Measurements from ENCODE around the gene VPS45.
"Not testable (repeated sequence)": the region's sequence is repeated elsewhere in the genome, so short reads cannot be mapped to it uniquely, and the experiment has no call there.

The VPS45 gene

GRCh38 chr1:150180474-150180873 is 112.9 kb downstream of the VPS45 start:
- no peaks in the 10 kb centered on the region for H3K27me3 ChIP-seq (ENCODE audit: insufficient read depth, low read depth, severe bottlenecking)
- no peaks in the 10 kb centered on the region for H3K9me3 ChIP-seq (ENCODE audit: severe bottlenecking)
- no peak overlapping the region for H3K4me3 ChIP-seq (ENCODE audit: low read depth, low read length)
- no peak overlapping the region for H3K27ac ChIP-seq
- no peak for DNase-seq
- TF ChIP-seq CTCF (IDR thresholded peaks at IDR 0.05; ENCODE audit: low read depth, low read length), result no peak
- H3K36me3 ChIP-seq, result no peaks in the 10 kb centered on the region

- no peak for DNase-seq
- no peak overlapping the region for H3K4me3 ChIP-seq (ENCODE audit: low read depth, low read length)
- no peaks in the 10 kb centered on the region for H3K36me3 ChIP-seq
- TF ChIP-seq CTCF (IDR thresholded peaks at IDR 0.05; ENCODE audit: low read depth, low read length), result no peak
- H3K27me3 ChIP-seq (ENCODE audit: insufficient read depth, low read depth, severe bottlenecking), result no peaks in the 10 kb centered on the region
- no peak overlapping the region for H3K27ac ChIP-seq
- H3K9me3 ChIP-seq (ENCODE audit: severe bottlenecking), result no peaks in the 10 kb centered on the region
Observed at GRCh38 chr1:150182247-150182646, 114.7 kb downstream of the VPS45 start.

GRCh38 chr1:150183061-150183460 is 115.5 kb downstream of the VPS45 start:
- TF ChIP-seq CTCF (IDR thresholded peaks at IDR 0.05; ENCODE audit: low read depth, low read length), result no peak
- Histone ChIP-seq H3K9me3 (ENCODE audit: severe bottlenecking) (no peaks in the 10 kb centered on the region), H3K27ac (no peak overlapping the region), H3K27me3 (ENCODE audit: insufficient read depth, low read depth, severe bottlenecking) (no peaks in the 10 kb centered on the region), H3K36me3 (no peaks in the 10 kb centered on the region), H3K4me3 (ENCODE audit: low read depth, low read length) (no peak overlapping the region)
- no peak for DNase-seq

GRCh38 chr1:150185481-150185880 is 117.9 kb downstream of the VPS45 start:
- Histone ChIP-seq H3K27ac (no peak overlapping the region), H3K36me3 (no peaks in the 10 kb centered on the region)

GRCh38 chr1:150186438-150186788 is 118.8 kb downstream of the VPS45 start:
- not testable (repeated sequence) for H3K9me3 ChIP-seq (ENCODE audit: severe bottlenecking); DNase-seq; H3K36me3 ChIP-seq; H3K27me3 ChIP-seq (ENCODE audit: insufficient read depth, low read depth, severe bottlenecking); H3K4me3 ChIP-seq (ENCODE audit: low read depth, low read length); H3K27ac ChIP-seq

More at GRCh38 chr1:150185481-150185880, 117.9 kb downstream of the VPS45 start:
- no peak for TF ChIP-seq CTCF (IDR thresholded peaks at IDR 0.05; ENCODE audit: low read depth, low read length)
- H3K4me3 ChIP-seq (ENCODE audit: low read depth, low read length), result no peak overlapping the region
- H3K9me3 ChIP-seq (ENCODE audit: severe bottlenecking), result no peaks in the 10 kb centered on the region
- DNase-seq, result no peak
- H3K27me3 ChIP-seq (ENCODE audit: insufficient read depth, low read depth, severe bottlenecking), result no peaks in the 10 kb centered on the region

GRCh38 chr1:150186789-150187559 is 119.4 kb downstream of the VPS45 start:
- DNase-seq, result no peak
- no peak overlapping the region for H3K27ac ChIP-seq
- no peaks in the 10 kb centered on the region for H3K27me3 ChIP-seq (ENCODE audit: insufficient read depth, low read depth, severe bottlenecking)
- H3K4me3 ChIP-seq (ENCODE audit: low read depth, low read length), result no peak overlapping the region
- H3K9me3 ChIP-seq (ENCODE audit: severe bottlenecking), result peaks cover 5% of the 10 kb centered on the region
- 0 out of 2 replicates have a peak, but pooled peaks have one; percentile 7 for TF ChIP-seq CTCF (IDR thresholded peaks at IDR 0.05; ENCODE audit: low read depth, low read length)
- no peaks in the 10 kb centered on the region for H3K36me3 ChIP-seq

Data from WERI-Rb-1 (cell line).